ENCODE data around the gene INHBB.

Gene INHBB

GRCh38 chr2:120334068-120334467, 11.9 kb upstream of the INHBB start:
- H3K36me3 ChIP-seq (ENCODE audit: insufficient read depth, low read length): no peaks in the 10 kb centered on the region
- no peaks in the 10 kb centered on the region for H3K4me1 ChIP-seq (ENCODE audit: insufficient read depth, low read length, severe bottlenecking)
- no peak overlapping the region for H3K4me3 ChIP-seq (ENCODE audit: low read depth, low read length, poor library complexity, severe bottlenecking)
- no peak overlapping the region for H3K27ac ChIP-seq (ENCODE audit: low read depth, low read length, poor library complexity, severe bottlenecking)
- H3K4me2 ChIP-seq (ENCODE audit: low read length): no peak overlapping the region
- H4K20me1 ChIP-seq (ENCODE audit: insufficient read depth, low read length): no peaks in the 10 kb centered on the region
- peaks cover 8% of the 10 kb centered on the region; the same call in 1 of the 2 replicates for H3K27me3 ChIP-seq (ENCODE audit: insufficient read depth, low read length)
- H3K9ac ChIP-seq (ENCODE audit: low read length): no peak overlapping the region
- no peaks in the 10 kb centered on the region for H3K9me2 ChIP-seq (ENCODE audit: low read depth, low read length)
- TF ChIP-seq EZH2 (IDR thresholded peaks at IDR 0.05; ENCODE audit: borderline replicate concordance, low read length): no peak
- no peak for TF ChIP-seq CTCF (IDR thresholded peaks at IDR 0.05; ENCODE audit: low read length)
- H3F3A ChIP-seq (ENCODE audit: insufficient read depth, low read length): no peaks in the 10 kb centered on the region
- H3K79me2 ChIP-seq (ENCODE audit: insufficient read depth, low read length): no peaks in the 10 kb centered on the region
- no peak overlapping the region for H2AFZ ChIP-seq (ENCODE audit: low read length)
- 0 out of 2 replicates have a peak, but pooled peaks cover 4% of the 10 kb centered on the region for H3K9me3 ChIP-seq (ENCODE audit: low read length)

GRCh38 chr2:120336749-120337148, 9.2 kb upstream of the INHBB start:
- Histone ChIP-seq H3K4me3 (ENCODE audit: low read depth, low read length, poor library complexity, severe bottlenecking) (no peak overlapping the region), H4K20me1 (ENCODE audit: insufficient read depth, low read length) (no peaks in the 10 kb centered on the region), H3K27me3 (ENCODE audit: insufficient read depth, low read length) (peaks cover 4% of the 10 kb centered on the region; the same call in 1 of the 2 replicates), H3K9me2 (ENCODE audit: low read depth, low read length) (no peaks in the 10 kb centered on the region), H3K79me2 (ENCODE audit: insufficient read depth, low read length) (no peaks in the 10 kb centered on the region), H3K4me1 (ENCODE audit: insufficient read depth, low read length, severe bottlenecking) (peaks cover 3% of the 10 kb centered on the region), H3K36me3 (ENCODE audit: insufficient read depth, low read length) (no peaks in the 10 kb centered on the region), H3K9me3 (ENCODE audit: low read length) (0 out of 2 replicates have a peak, but pooled peaks cover 4% of the 10 kb centered on the region), H2AFZ (ENCODE audit: low read length) (no peak overlapping the region), H3K27ac (ENCODE audit: low read depth, low read length, poor library complexity, severe bottlenecking) (no peak overlapping the region), H3F3A (ENCODE audit: insufficient read depth, low read length) (no peaks in the 10 kb centered on the region), H3K4me2 (ENCODE audit: low read length) (no peak overlapping the region), H3K9ac (ENCODE audit: low read length) (no peak overlapping the region)
- TF ChIP-seq EZH2 (IDR thresholded peaks at IDR 0.05; ENCODE audit: borderline replicate concordance, low read length) (no peak), CTCF (IDR thresholded peaks at IDR 0.05; ENCODE audit: low read length) (no peak)

GRCh38 chr2:120338015-120338414, 7.9 kb upstream of the INHBB start:
- Histone ChIP-seq H3K27ac (ENCODE audit: low read depth, low read length, poor library complexity, severe bottlenecking) (no peak overlapping the region), H3K9me2 (ENCODE audit: low read depth, low read length) (no peaks in the 10 kb centered on the region), H2AFZ (ENCODE audit: low read length) (no peak overlapping the region), H3K4me1 (ENCODE audit: insufficient read depth, low read length, severe bottlenecking) (peaks cover 14% of the 10 kb centered on the region), H3K9me3 (ENCODE audit: low read length) (0 out of 2 replicates have a peak, but pooled peaks cover 4% of the 10 kb centered on the region), H3K4me2 (ENCODE audit: low read length) (no peak overlapping the region), H3K79me2 (ENCODE audit: insufficient read depth, low read length) (no peaks in the 10 kb centered on the region), H3K27me3 (ENCODE audit: insufficient read depth, low read length) (peaks cover 4% of the 10 kb centered on the region; the same call in 1 of the 2 replicates), H3K9ac (ENCODE audit: low read length) (no peak overlapping the region), H4K20me1 (ENCODE audit: insufficient read depth, low read length) (no peaks in the 10 kb centered on the region), H3K4me3 (ENCODE audit: low read depth, low read length, poor library complexity, severe bottlenecking) (no peak overlapping the region), H3K36me3 (ENCODE audit: insufficient read depth, low read length) (no peaks in the 10 kb centered on the region), H3F3A (ENCODE audit: insufficient read depth, low read length) (no peaks in the 10 kb centered on the region)
- TF ChIP-seq CTCF (IDR thresholded peaks at IDR 0.05; ENCODE audit: low read length): no peak
